OCI-LY3 (cell line): ENCODE data around the gene DSCAM.

Source experiments
- EZH2phosphoT487 ChIP-seq: fragments of 200-600 bp; shearing (Covaris generic); IDR thresholded peaks from 2 replicates; pipeline ENCODE4 v1.6.1; 2018; ENCODE audit warnings: antibody characterized with exemption, mixed run types, low read depth
- TF ChIP-seq, protein P1 (sequence below): fragments of 200-600, 300-600 bp; sonication (generic); IDR thresholded peaks from 2 replicates; pipeline ENCODE4 v1.5.1; 2014; ENCODE audit warnings: antibody characterized with exemption, low read length, low read depth

DNA sequence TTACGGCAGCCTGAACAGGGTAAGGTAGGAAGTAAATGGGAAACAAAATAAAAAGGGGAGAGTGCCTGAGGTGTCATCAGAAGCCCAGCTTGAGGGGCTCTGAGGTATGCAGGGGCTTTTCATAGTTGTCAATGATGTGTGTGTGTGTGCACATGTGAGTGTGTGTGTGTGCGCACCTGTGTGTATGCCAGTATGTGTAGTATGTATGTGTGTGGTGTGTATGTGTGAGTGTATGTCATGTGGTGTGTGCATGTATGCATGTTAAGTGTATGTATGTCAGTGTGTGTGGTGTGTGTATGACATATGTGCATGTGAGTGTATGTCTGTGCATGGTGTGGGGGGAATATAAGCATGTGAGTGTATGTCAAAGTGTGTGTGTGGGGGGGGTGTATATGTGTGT is 184.1 kb downstream of the DSCAM start:
- TF ChIP-seq, protein P1, sequence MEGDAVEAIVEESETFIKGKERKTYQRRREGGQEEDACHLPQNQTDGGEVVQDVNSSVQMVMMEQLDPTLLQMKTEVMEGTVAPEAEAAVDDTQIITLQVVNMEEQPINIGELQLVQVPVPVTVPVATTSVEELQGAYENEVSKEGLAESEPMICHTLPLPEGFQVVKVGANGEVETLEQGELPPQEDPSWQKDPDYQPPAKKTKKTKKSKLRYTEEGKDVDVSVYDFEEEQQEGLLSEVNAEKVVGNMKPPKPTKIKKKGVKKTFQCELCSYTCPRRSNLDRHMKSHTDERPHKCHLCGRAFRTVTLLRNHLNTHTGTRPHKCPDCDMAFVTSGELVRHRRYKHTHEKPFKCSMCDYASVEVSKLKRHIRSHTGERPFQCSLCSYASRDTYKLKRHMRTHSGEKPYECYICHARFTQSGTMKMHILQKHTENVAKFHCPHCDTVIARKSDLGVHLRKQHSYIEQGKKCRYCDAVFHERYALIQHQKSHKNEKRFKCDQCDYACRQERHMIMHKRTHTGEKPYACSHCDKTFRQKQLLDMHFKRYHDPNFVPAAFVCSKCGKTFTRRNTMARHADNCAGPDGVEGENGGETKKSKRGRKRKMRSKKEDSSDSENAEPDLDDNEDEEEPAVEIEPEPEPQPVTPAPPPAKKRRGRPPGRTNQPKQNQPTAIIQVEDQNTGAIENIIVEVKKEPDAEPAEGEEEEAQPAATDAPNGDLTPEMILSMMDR = no peak
- no peak for TF ChIP-seq EZH2phosphoT487
